ENCODE data around the gene VWA8. TPM values are rescaled to one million over a fixed set of nuclear protein-coding genes. Genes with fewer than 3 reads are reported as not detected.
A peak's percentile ranks its signal among the peaks of the same experiment; 100 is the strongest.
"Not testable (repeated sequence)": the region's sequence is repeated elsewhere in the genome, so short reads cannot be mapped to it uniquely, and the experiment has no call there.

The VWA8 gene
- total RNA-seq, 1 donor from 2014 or later, result 37.1 TPM

- not testable (repeated sequence) for DNase-seq (ENCODE audit: low spot score)
Observed at GRCh38 chr13:41745496-41745895, 215.4 kb downstream of the VWA8 start.

- no peak for DNase-seq (ENCODE audit: low spot score)
Observed at GRCh38 chr13:41742917-41743552, 217.9 kb downstream of the VWA8 start.

DNA sequence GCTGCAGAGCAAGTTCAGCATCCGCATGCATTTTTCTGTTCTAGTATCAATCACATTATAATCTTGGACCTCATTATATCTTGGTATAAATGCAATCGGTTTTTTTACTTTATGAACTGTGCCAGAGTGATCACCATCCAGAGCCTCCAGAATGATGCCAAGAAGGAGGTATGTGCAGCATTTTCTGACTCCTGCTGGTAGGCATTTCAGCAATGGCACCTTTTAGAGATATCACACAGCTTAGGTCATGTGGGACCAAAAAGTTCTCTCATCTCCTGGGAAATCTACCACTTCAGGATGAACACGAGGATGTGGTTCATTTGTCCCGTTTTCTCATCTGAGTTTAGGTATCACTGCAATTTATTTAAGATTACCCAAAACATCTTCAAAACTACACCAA, 220.4 kb downstream of the VWA8 start:
- no peak for DNase-seq (ENCODE audit: low spot score)

DNA sequence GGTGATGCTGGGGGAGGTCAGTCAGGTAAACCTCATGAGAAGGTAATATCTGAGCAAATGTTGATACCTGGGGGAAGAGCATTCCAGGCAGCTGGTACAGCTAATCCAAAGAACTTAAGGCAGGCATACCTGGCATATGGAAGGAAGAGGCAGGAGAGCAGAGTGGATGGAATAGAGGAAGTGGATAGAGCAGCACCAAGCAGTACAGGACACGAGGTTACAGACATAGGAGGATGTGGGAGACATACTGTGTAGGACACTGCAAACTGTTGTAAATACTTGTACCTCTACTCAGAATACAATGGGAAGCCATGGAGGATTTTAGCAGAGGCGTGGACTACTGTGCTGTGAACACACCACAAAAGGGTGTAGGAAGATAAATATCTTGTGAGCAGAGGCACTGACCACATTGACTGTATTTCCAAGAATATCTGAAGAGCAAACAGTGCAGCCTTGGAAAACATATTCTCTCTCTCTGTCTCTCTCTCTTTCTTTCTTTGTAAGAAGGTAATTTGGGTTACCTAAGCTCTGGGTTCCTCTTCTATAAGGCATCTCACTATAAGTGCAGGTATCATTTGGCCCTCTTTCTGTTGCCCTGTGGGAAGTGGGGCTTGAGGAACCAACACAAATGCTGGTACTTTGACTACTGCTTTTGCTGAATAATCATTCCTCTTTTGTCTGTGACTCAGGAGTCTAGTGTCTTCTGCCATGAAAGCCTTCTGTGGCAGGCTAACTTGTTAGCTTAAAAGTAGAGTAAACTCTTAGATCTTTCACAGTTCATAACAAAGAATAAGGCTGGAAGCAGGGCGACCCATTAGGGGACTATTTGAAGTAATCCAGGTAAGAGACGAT, 238.0 kb downstream of the VWA8 start:
- no peak for DNase-seq (ENCODE audit: low spot score)

DNA sequence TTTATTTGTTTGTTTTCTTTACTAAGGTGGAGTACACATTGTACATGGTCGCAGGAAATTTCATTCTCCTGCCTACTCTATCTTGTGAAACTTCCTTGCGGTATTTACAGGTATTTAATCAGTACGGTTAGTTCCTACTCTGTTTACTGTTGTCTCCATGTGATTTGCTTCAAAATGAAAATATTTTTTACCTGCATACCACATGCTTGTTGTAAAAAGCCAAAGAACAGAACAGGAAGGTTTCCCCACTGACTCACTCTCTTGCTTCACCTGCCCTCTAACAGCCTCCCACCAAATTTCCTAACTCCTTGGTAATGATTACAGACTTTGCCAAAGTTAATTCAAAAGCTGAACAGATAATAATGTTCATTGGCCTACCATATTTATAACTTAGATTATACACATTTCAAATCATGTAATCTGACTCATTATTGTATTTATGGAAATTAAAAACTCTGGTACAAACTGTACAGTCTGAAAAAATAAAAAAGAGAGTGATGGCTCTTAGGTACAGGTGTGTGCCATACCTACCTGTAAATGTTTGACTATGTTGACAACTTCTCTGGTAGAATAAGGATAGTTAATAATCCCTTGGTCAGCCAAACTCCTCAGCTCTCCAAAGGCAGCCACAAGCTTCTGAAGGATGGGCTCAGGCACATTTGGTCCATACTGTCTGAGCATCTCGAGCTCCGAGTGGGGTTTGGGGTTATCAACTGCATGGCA, 239.9 kb downstream of the VWA8 start:
- DNase-seq (ENCODE audit: low spot score), result no peak

GRCh38 chr13:41716236-41716635, 244.7 kb downstream of the VWA8 start:
- no peak for DNase-seq (ENCODE audit: low spot score)

DNA sequence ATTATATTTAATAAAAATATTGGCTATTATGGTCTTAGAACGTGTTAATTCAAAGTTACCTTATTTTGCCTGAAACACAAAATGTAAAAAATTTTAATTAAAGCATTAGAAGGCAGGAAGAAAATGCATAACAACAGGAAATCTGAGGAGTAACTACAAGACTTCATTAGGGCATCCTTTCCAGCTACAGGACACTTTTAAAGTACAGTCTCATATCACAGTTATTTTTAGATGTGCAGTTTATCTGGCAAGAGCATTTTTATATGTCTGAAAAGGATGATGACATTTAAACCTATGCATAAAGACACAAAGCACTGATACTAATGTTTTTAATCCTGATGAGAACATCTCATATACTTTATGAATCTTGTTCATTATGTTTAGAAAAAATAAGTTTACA, 247.5 kb downstream of the VWA8 start:
- DNase-seq (ENCODE audit: low spot score), result no peak

DNA sequence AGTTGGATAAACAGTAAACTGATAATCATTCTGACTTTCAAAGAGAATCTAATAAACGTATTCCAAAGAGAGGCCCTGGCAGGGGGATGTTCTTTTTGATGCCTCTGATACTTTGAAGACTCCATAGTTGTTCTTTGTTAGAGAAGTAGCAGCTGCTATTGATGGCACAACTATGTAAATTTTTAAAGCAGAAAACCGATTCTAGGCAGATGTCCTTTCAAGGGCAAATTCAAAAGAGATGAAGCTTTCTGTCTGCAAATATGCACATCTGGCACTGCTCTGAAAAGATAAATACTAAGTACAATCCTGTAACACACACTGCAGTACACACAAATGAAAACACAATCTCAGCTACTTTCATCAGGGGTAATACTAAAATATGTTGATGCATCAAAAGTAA, 250.1 kb downstream of the VWA8 start:
- DNase-seq (ENCODE audit: low spot score), result no peak

GRCh38 chr13:41709511-41709910, 251.4 kb downstream of the VWA8 start:
- no peak for DNase-seq (ENCODE audit: low spot score)

DNA sequence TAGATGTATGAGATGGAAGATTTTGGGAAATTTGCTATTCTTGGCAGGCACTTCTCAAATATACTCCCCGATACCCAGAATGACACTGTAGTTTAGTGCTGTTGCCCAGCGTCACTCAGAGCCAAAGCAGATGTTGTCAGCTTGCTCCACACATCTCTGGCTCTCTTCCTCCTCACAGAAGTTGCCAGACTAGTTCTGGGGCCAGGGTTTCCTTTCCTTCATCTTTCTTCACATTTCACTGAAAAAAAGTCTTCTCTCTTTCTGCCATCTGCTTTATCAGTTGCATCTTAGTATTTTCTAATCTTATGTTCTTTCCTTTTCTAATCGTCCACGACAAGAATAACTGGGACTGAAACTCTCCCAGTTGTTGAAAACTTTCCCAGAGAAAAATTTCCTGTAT, 252.2 kb downstream of the VWA8 start:
- DNase-seq (ENCODE audit: low spot score), result no peak

DNA sequence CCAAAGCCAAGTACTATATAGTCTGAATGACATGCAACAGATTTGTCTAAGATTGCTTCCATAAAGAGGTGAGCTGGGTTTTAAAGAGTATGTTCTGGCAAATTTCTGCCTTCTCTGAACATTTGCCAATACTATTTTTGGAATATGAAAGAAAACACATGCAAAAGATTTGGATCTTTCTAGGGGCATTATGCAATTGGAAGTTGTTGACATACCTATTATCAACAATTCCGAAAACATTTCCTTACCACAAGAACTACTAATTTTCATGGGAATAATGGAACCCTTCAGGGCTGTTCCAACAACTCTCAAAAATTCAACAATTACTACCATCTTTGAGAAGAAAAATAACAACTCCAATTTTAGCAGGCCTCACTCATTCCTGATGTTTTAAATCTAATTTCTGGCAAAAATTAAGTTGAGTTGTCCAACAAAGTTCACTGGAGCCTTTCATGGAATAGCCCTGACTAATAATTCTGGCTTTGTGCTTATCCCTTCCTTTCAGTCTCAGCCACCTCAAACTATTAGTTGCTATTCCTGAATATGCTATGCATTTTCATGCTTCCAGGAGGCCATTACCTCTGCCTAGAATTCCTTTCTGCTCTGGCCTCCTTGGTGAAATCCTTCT, 253.6 kb downstream of the VWA8 start:
- no peak for DNase-seq (ENCODE audit: low spot score)

DNA sequence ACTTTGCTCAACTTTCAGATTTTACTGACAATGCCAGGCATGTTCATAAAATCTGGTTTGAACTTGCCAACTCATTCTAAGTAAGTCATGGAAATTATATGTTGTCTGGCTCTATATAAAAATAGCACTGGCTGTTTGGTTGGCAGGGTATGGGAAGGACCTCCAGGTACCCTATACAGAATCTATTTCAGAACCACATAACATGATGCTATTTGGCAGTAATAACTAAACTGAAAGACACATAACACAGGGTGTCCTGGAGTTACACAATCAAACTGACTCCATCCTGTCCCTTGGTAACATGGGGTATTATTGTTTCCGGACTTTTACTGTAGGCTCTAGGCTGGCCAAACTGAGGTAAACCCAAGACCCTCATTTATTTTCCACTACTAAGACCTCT, 254.8 kb downstream of the VWA8 start:
- DNase-seq (ENCODE audit: low spot score), result no peak

- no peak for DNase-seq (ENCODE audit: low spot score)
Observed at GRCh38 chr13:41702540-41702939, 258.4 kb downstream of the VWA8 start.

GRCh38 chr13:41701676-41702075, 259.2 kb downstream of the VWA8 start:
- DNase-seq (ENCODE audit: low spot score), result no peak

- peak; percentile 25 for DNase-seq (ENCODE audit: low spot score)
Observed at GRCh38 chr13:41700790-41701310, 260.1 kb downstream of the VWA8 start.

DNA sequence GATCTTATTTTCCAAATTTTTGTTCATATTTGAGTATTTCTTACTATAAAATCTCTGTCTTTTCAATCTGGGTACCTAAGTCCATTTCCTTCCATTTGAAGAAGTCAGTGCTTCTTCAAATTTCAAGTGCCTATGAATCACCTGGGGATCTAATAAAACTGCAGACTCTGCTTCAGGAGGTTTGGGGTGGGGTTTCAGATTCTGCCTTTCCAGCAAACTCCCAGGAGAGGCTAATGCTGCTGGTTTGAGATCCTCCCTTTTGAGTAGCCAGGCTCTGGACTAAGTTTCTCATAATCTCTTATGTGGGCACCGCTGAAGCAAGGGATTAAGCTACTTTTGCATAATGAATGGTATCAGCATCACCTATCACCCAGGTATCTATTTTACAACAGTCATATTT, 261.1 kb downstream of the VWA8 start:
- no peak for DNase-seq (ENCODE audit: low spot score)

GRCh38 chr13:41697578-41697977, 263.3 kb downstream of the VWA8 start:
- no peak for DNase-seq (ENCODE audit: low spot score)

GRCh38 chr13:41696163-41697003, 264.5 kb downstream of the VWA8 start:
- DNase-seq (ENCODE audit: low spot score), result peak; percentile 51

DNA sequence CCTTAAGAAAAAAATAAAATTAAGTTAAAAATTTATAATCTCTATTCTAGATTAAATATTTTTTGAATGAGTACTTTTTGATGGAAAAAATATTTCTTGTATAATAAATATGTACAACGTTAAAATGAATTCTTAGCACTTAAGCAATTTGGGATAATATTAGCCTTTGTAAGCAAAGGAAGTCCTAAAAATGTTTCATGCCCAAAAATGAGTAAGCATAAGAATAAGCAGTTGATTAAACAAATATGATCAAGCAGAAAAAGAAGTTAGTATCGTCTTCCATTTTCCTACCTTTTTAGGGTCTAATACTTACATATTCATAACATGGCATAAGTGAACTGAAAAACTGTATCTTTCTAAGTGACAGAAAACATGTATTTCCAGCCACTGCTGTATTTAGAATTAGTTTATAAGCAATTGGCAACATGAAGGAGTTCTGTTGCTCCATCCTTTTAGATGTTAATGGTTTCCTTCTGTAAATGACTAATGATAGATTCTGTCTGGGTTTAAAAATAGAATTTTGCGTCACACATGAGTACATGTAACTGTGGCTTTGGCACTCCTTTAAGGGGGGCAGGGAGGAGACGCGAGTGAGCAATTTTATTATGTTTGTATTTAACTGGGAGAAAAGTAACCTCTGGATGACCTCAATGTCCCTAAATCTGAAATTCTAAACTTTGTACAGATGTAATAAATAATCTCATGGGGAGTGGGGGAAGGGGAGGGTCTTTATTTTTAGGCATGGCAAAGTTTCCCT, 266.2 kb downstream of the VWA8 start:
- DNase-seq (ENCODE audit: low spot score), result peak; percentile 23

- DNase-seq (ENCODE audit: low spot score), result no peak
Observed at GRCh38 chr13:41693434-41693833, 267.5 kb downstream of the VWA8 start.

Data from mucosa of gallbladder (tissue), 1 donor.